Dermis blood vessel endothelial cell (primary cell): ENCODE data around the gene GDPD3. TPM values are rescaled to one million over a fixed set of nuclear protein-coding genes. Genes with fewer than 3 reads are reported as not detected.

Experiments
- DNase-seq: peaks from one replicate; pipeline ENCODE4 v3.0.0; 2010
- total RNA-seq: library from RNA; depleted of rRNA; stranded (reverse); fragments of >200 nt; gene quantifications from 2 replicates; pipeline ENCODE4 v1.2.3, GENCODE V29; 2014

GDPD3 gene
- total RNA-seq, 1 donor from 2014 or later = 2.2 TPM

DNA sequence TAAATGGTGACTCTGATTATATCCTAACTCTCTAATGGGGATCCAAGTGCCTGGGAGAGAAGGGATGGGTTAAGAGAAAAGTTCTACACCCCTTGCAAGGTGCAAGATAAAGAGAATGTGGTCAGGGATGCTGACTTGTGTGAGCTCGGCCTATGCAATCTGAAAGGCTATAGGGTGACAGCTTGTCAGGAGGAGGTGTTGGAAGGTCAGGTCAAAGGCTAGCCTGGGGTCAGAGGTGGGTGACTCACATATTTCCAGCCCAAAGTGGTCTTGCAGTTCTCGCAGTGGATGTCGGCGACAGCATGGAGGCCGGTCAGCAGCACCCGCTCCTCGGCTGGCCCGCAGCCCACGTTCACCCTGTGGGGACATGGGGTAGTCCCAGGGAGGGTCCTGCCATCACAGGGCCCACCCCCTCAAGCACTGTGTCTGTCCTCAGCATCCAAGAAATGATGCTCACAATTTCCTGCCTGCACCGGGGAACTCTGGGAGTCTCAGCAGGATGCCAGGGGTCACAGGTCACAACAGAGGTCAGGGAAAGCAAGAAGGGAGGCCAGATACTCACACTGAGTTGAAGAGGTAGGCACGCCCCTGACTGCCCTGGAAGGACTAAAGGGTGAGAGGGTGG, 18.7 kb downstream of the GDPD3 start:
- DNase-seq = no peak

GRCh38 chr16:30092373-30093010, 20.8 kb downstream of the GDPD3 start:
- DNase-seq = peak; percentile 98

DNA sequence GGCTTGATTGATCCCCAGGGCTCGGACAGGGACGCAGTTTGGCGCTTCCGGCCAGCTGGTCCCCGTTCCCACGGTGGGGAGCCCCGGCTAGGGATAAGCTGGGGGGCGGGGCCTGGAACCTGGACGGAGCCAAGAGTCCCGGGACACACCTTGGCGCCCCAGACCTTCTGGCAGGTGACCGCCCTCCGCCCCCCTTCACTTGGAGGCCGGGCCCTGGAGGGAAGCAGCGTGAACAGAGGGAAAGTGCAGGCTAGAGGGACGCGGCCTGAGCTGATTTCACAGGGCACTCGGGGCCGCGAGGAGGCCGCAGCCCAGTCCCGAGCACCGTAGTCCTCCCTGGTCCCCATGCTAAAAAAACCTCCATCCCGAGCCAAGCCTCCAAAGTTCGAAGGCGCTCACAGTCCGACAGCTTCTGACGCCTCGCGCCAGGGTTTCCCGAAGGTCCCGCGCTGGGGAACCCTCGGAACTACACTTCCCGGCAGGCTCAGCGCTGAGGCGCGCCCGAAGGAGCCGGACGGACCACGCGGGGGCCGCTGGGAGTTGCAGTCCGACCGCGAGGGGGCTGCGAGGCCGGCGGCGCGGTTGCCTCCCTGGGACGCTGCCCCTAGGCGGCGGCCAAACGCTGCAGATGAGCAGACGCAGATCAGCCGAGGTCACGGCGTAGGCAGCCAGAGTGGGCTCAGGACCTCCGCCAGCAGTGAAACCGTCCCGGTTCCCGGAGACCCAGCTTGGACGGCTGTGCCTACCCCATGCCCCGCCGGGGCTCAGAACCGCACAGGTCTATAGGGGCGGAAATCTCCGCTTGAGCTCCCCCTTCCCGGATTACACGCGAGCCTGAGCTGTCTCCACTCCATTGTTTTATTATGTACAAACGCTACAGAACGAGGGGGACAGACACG, 21.6 kb downstream of the GDPD3 start, which contains the start of gene TBX6:
TBX6 (minus strand) TSS at position 451 of the 899 bp plus-strand sequence. CDS start 731 bp downstream, outside the sequence.
- DNase-seq = peak; percentile 96

GRCh38 chr16:30090610-30091331, 22.6 kb downstream of the GDPD3 start:
- no peak for DNase-seq

GRCh38 chr16:30088832-30089624, 24.3 kb downstream of the GDPD3 start:
- DNase-seq = no peak

GRCh38 chr16:30088237-30088831, 25.0 kb downstream of the GDPD3 start:
- DNase-seq = no peak

- DNase-seq = no peak
Observed at GRCh38 chr16:30087181-30087898, 26.0 kb downstream of the GDPD3 start.

GRCh38 chr16:30086291-30087140, 26.8 kb downstream of the GDPD3 start:
- DNase-seq = no peak

DNA sequence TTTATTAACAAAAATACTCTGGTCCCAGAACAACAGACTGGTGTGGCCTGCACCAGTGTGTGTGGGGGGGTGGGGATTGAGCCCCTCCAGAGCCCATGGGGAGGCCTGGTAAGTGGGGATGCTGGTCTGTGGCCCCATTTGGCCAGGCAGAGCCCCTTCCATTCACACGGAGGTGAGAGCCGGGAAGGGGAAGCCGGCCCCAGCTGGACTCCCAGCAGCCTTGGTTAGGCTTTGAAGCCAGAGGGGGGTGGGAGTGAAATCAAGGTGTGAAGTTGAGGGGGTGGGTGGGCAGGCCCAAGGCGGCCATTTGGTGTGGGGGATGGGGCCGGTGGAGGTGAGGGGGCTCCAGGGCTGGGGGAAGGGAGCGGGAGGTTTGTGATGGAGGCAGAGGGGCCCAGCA, 27.5 kb downstream of the GDPD3 start:
- DNase-seq = no peak

- no peak for DNase-seq
Observed at GRCh38 chr16:30085247-30085646, 28.1 kb downstream of the GDPD3 start.

DNA sequence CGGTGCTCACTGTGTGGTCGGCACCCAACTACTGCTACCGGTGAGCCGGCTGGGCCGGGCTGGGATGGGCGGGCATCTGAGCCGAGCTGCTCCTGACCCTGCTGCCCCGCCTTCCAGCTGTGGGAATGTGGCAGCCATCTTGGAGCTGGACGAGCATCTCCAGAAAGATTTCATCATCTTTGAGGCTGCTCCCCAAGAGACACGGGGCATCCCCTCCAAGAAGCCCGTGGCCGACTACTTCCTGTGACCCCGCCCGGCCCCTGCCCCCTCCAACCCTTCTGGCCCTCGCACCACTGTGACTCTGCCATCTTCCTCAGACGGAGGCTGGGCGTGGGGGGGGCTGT, 28.5 kb downstream of the GDPD3 start:
- DNase-seq = no peak

DNA sequence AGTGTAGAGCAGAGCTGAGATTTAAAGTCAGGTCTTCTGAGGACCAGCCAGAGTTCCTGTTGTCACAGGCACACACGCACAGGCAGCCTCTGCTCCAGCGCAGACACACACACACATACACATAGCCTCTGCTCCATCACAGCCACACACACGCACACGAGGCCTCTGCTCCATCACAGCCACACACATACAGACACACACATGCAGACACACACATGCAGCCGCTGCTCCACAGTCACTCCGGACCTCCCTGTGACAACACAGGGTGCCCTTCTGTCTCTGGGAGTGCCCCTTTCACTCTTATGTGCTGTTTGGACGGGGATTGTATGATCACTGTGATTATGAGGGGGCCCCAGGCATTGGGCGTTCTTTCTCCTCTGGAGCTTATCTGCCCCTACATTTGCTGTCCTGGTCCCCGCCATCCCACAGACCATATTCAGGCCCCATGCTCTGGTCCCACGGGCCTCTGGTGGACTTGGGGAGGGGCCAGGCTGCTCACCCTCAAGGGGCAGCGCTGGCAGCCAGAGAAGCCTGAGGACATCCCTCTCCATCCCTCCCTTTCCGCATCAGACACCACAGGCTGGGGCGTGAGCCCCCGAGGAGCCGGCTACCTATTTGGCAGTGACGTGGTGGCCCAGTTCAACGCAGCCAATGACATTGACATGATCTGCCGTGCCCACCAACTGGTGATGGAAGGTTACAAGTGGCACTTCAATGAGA, 29.1 kb downstream of the GDPD3 start:
- no peak for DNase-seq

- DNase-seq = no peak
Observed at GRCh38 chr16:30083216-30084055, 29.9 kb downstream of the GDPD3 start.

DNA sequence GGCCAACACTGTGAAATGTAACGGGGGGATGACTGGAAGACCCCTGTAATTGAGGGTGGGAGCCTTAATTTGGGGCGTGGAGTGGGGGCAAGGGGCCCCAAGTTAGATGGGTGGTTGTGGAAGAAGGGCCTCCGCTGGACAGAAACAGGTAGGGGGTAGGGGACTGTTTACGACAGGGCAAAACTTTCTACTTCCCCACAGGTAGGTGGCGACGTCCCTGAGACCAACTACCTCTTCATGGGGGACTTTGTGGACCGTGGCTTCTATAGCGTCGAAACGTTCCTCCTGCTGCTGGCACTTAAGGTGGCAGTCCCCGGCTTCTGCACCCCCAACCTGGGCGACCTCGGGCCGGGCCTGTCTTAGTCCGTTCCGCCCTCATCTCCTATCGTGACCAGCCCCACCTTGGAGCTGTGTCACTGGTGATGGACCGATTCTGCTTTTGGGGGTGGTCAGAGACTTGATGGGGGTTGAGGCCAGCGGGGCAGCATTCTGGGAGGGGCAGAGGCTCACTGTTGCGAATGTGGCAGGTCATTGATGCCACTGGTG, 30.7 kb downstream of the GDPD3 start:
- no peak for DNase-seq

- DNase-seq = no peak
Observed at GRCh38 chr16:30079480-30079879, 33.9 kb downstream of the GDPD3 start.

DNA sequence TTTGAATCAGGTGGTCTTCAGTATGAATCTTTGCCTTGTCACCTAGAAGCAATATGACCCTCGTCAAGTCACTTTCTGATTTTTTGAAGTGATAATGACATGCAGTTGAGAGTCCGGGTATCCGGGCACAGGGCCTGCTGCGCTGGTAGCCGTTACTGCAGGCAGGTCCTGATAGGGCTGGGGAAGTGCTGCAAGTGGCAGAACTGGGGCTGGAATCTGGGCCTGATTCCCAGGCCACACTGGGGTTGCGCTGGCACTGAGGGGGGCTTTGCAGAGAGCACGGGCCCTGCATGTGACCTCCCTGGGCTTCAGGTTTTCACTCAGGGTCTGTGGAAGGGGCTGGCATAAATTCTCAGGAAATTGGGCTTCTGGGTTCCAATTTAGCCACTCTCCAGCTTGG, 34.6 kb downstream of the GDPD3 start:
- no peak for DNase-seq

GRCh38 chr16:30077656-30078055, 35.7 kb downstream of the GDPD3 start:
- DNase-seq = peak; percentile 32

DNA sequence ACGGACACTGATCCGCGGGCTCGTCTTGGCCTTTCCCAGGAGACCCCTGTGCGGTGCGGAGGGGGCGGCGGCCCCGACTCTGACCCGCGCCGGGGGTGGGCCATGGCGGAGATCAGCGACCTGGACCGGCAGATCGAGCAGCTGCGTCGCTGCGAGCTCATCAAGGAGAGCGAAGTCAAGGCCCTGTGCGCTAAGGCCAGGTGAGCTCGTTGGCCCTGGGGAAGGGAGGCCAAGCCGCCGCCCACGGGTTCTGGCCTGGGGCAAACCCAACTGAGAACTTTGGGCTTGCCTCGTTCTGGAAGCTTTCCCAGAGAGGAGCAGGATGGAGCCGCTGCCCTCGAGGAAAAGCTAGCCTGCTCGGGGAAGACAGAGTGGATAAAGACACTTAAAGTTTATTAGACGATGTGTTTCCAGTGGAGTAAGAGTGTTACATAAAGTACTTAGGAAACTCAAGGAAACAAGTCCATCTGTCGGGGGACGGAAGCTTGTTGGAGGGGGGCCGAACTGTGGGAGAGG, 37.0 kb downstream of the GDPD3 start:
- peak; percentile 39 for DNase-seq
